Upper lobe of left lung (tissue), 4 donors: ENCODE results near the gene TLX3.

Experiments used
- CTCF ChIP-seq, 6 experiments: fragments of 450-650 bp in 4 of 6; fragments of 200-600 bp in 2 of 6; sonication (generic) in 2 of 6; IDR thresholded peaks; one replicate each; pipeline ENCODE4 v1.5.1; 2016 to 2019; ENCODE audit warnings: antibody characterized with exemption in 6 of 6
- POLR2A ChIP-seq, 4 donors: fragments of 450-650 bp; IDR thresholded peaks; one replicate each; pipeline ENCODE4 v1.5.1; 2016 to 2017; ENCODE audit warnings: antibody characterized with exemption in 4 of 4, mild to moderate bottlenecking in 2 of 4
- POLR2AphosphoS5 ChIP-seq, 2 donors: sonication (generic); formaldehyde crosslinking; IDR thresholded peaks; one replicate each; pipeline ENCODE4 v1.5.1; 2017; ENCODE audit warnings: antibody characterized with exemption in 2 of 2

DNA sequence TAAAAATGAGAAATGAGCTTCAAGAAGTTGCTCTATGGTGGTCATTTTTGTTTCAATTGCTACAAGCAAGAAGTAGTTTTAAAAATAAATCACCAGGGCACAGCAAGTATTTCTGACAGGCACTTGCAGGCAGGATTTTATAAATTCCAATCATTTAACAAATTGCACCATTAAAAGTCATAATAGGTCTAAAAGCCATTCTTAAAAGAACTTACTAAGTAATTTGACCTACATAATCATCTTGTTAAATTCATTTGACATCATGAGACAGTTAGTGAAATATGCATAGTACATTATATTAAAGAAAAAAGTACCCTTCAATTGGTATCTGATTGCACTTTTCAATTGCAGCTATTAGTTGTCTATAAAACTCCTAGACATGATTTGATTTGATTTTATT lies 31.0 kb downstream of the TLX3 start:
- TF ChIP-seq POLR2A (IDR thresholded peaks at IDR 0.05), result no peak
- TF ChIP-seq CTCF (IDR thresholded peaks at IDR 0.05), result no peak
- TF ChIP-seq POLR2AphosphoS5 (IDR thresholded peaks at IDR 0.05), result no peak
